Measurements from ENCODE around the gene PRKCA.
"Not testable (repeated sequence)": the region's sequence is repeated elsewhere in the genome, so short reads cannot be mapped to it uniquely, and the experiment has no call there.

PRKCA gene

GRCh38 chr17:66331038-66331816 is 28.8 kb downstream of the PRKCA start:
- no peak overlapping the region for H3K4me2 ChIP-seq (ENCODE audit: low read length)
- no peak overlapping the region for H3K9ac ChIP-seq (ENCODE audit: low read depth, low read length)
- no peak overlapping the region for H3K4me3 ChIP-seq (ENCODE audit: low read length)
- H3K27me3 ChIP-seq (ENCODE audit: control insufficient read depth, insufficient read depth, low read length), result no peaks in the 10 kb centered on the region
- no peaks in the 10 kb centered on the region for H3K9me3 ChIP-seq (replicated peaks; ENCODE audit: low read length)
- H3K36me3 ChIP-seq (ENCODE audit: insufficient read depth, low read length), result peaks cover 10% of the 10 kb centered on the region
- no peaks in the 10 kb centered on the region for H3K4me1 ChIP-seq (ENCODE audit: control insufficient read depth, insufficient read depth, low read length)

- Histone ChIP-seq H3K36me3 (ENCODE audit: insufficient read depth, low read length) (no peaks in the 10 kb centered on the region), H3K4me1 (ENCODE audit: control insufficient read depth, insufficient read depth, low read length) (peaks cover 9% of the 10 kb centered on the region), H3K4me2 (ENCODE audit: low read length) (no peak overlapping the region), H3K9ac (ENCODE audit: low read depth, low read length) (no peak overlapping the region), H3K27me3 (ENCODE audit: control insufficient read depth, insufficient read depth, low read length) (no peaks in the 10 kb centered on the region), H3K4me3 (ENCODE audit: low read length) (no peak overlapping the region), H3K9me3 (replicated peaks; ENCODE audit: low read length) (no peaks in the 10 kb centered on the region)
Observed at GRCh38 chr17:66335797-66336196, 33.4 kb downstream of the PRKCA start.

- H3K9me3 ChIP-seq (replicated peaks; ENCODE audit: low read length), result no peaks in the 10 kb centered on the region
- H3K36me3 ChIP-seq (ENCODE audit: insufficient read depth, low read length), result no peaks in the 10 kb centered on the region
- H3K4me3 ChIP-seq (ENCODE audit: low read length), result no peak overlapping the region
- no peak overlapping the region for H3K9ac ChIP-seq (ENCODE audit: low read depth, low read length)
- peaks cover 10% of the 10 kb centered on the region for H3K4me1 ChIP-seq (ENCODE audit: control insufficient read depth, insufficient read depth, low read length)
- no peak overlapping the region for H3K4me2 ChIP-seq (ENCODE audit: low read length)
- H3K27me3 ChIP-seq (ENCODE audit: control insufficient read depth, insufficient read depth, low read length), result no peaks in the 10 kb centered on the region
Observed at GRCh38 chr17:66337268-66337667, 34.9 kb downstream of the PRKCA start.

GRCh38 chr17:66337866-66338485 is 35.6 kb downstream of the PRKCA start:
- Histone ChIP-seq H3K36me3 (ENCODE audit: insufficient read depth, low read length) (no peaks in the 10 kb centered on the region), H3K4me2 (ENCODE audit: low read length) (no peak overlapping the region), H3K27me3 (ENCODE audit: control insufficient read depth, insufficient read depth, low read length) (no peaks in the 10 kb centered on the region), H3K4me3 (ENCODE audit: low read length) (no peak overlapping the region), H3K9me3 (replicated peaks; ENCODE audit: low read length) (no peaks in the 10 kb centered on the region), H3K9ac (ENCODE audit: low read depth, low read length) (no peak overlapping the region), H3K4me1 (ENCODE audit: control insufficient read depth, insufficient read depth, low read length) (peaks cover 10% of the 10 kb centered on the region)

- Histone ChIP-seq H3K4me3 (ENCODE audit: low read length) (no peak overlapping the region), H3K9me3 (replicated peaks; ENCODE audit: low read length) (no peaks in the 10 kb centered on the region), H3K9ac (ENCODE audit: low read depth, low read length) (no peak overlapping the region), H3K4me1 (ENCODE audit: control insufficient read depth, insufficient read depth, low read length) (peaks cover 10% of the 10 kb centered on the region), H3K4me2 (ENCODE audit: low read length) (no peak overlapping the region), H3K27me3 (ENCODE audit: control insufficient read depth, insufficient read depth, low read length) (no peaks in the 10 kb centered on the region), H3K36me3 (ENCODE audit: insufficient read depth, low read length) (no peaks in the 10 kb centered on the region)
Observed at GRCh38 chr17:66338937-66339336, 36.5 kb downstream of the PRKCA start.

- peaks cover 10% of the 10 kb centered on the region for H3K4me1 ChIP-seq (ENCODE audit: control insufficient read depth, insufficient read depth, low read length)
- H3K27me3 ChIP-seq (ENCODE audit: control insufficient read depth, insufficient read depth, low read length), result no peaks in the 10 kb centered on the region
- no peak overlapping the region for H3K4me3 ChIP-seq (ENCODE audit: low read length)
- H3K9ac ChIP-seq (ENCODE audit: low read depth, low read length), result no peak overlapping the region
- H3K9me3 ChIP-seq (replicated peaks; ENCODE audit: low read length), result no peaks in the 10 kb centered on the region
- H3K36me3 ChIP-seq (ENCODE audit: insufficient read depth, low read length), result no peaks in the 10 kb centered on the region
- H3K4me2 ChIP-seq (ENCODE audit: low read length), result peak overlapping the region; percentile 13
Observed at GRCh38 chr17:66339561-66339960, 37.1 kb downstream of the PRKCA start.

- Histone ChIP-seq H3K4me1 (ENCODE audit: control insufficient read depth, insufficient read depth, low read length) (peaks cover 10% of the 10 kb centered on the region), H3K4me2 (ENCODE audit: low read length) (no peak overlapping the region), H3K9ac (ENCODE audit: low read depth, low read length) (no peak overlapping the region), H3K4me3 (ENCODE audit: low read length) (no peak overlapping the region), H3K9me3 (replicated peaks; ENCODE audit: low read length) (no peaks in the 10 kb centered on the region), H3K36me3 (ENCODE audit: insufficient read depth, low read length) (no peaks in the 10 kb centered on the region), H3K27me3 (ENCODE audit: control insufficient read depth, insufficient read depth, low read length) (no peaks in the 10 kb centered on the region)
Observed at GRCh38 chr17:66340720-66341119, 38.3 kb downstream of the PRKCA start.

GRCh38 chr17:66341462-66341861 is 39.0 kb downstream of the PRKCA start:
- no peak overlapping the region for H3K9ac ChIP-seq (ENCODE audit: low read depth, low read length)
- no peaks in the 10 kb centered on the region for H3K27me3 ChIP-seq (ENCODE audit: control insufficient read depth, insufficient read depth, low read length)
- no peaks in the 10 kb centered on the region for H3K36me3 ChIP-seq (ENCODE audit: insufficient read depth, low read length)
- H3K4me1 ChIP-seq (ENCODE audit: control insufficient read depth, insufficient read depth, low read length), result peaks cover 10% of the 10 kb centered on the region
- no peak overlapping the region for H3K4me3 ChIP-seq (ENCODE audit: low read length)
- no peaks in the 10 kb centered on the region for H3K9me3 ChIP-seq (replicated peaks; ENCODE audit: low read length)
- H3K4me2 ChIP-seq (ENCODE audit: low read length), result no peak overlapping the region

- H3K27me3 ChIP-seq (ENCODE audit: control insufficient read depth, insufficient read depth, low read length); H3K36me3 ChIP-seq (ENCODE audit: insufficient read depth, low read length); H3K4me3 ChIP-seq (ENCODE audit: low read length); H3K4me2 ChIP-seq (ENCODE audit: low read length); H3K9ac ChIP-seq (ENCODE audit: low read depth, low read length); H3K9me3 ChIP-seq (replicated peaks; ENCODE audit: low read length): not testable (repeated sequence)
- H3K4me1 ChIP-seq (ENCODE audit: control insufficient read depth, insufficient read depth, low read length), result peaks cover 10% of the 10 kb centered on the region
Observed at GRCh38 chr17:66342263-66342662, 39.9 kb downstream of the PRKCA start.

- no peaks in the 10 kb centered on the region for H3K36me3 ChIP-seq (ENCODE audit: insufficient read depth, low read length)
- H3K9me3 ChIP-seq (replicated peaks; ENCODE audit: low read length), result no peaks in the 10 kb centered on the region
- no peaks in the 10 kb centered on the region for H3K27me3 ChIP-seq (ENCODE audit: control insufficient read depth, insufficient read depth, low read length)
- no peak overlapping the region for H3K4me2 ChIP-seq (ENCODE audit: low read length)
- H3K9ac ChIP-seq (ENCODE audit: low read depth, low read length), result no peak overlapping the region
- no peak overlapping the region for H3K4me3 ChIP-seq (ENCODE audit: low read length)
- peaks cover 22% of the 10 kb centered on the region for H3K4me1 ChIP-seq (ENCODE audit: control insufficient read depth, insufficient read depth, low read length)
Observed at GRCh38 chr17:66343531-66344078, 41.2 kb downstream of the PRKCA start.

GRCh38 chr17:66344473-66344872 is 42.1 kb downstream of the PRKCA start:
- Histone ChIP-seq H3K4me3 (ENCODE audit: low read length) (no peak overlapping the region), H3K4me1 (ENCODE audit: control insufficient read depth, insufficient read depth, low read length) (peaks cover 31% of the 10 kb centered on the region), H3K9ac (ENCODE audit: low read depth, low read length) (no peak overlapping the region), H3K9me3 (replicated peaks; ENCODE audit: low read length) (no peaks in the 10 kb centered on the region), H3K36me3 (ENCODE audit: insufficient read depth, low read length) (no peaks in the 10 kb centered on the region), H3K4me2 (ENCODE audit: low read length) (no peak overlapping the region), H3K27me3 (ENCODE audit: control insufficient read depth, insufficient read depth, low read length) (no peaks in the 10 kb centered on the region)

GRCh38 chr17:66345264-66345663 is 42.9 kb downstream of the PRKCA start:
- no peak overlapping the region for H3K9ac ChIP-seq (ENCODE audit: low read depth, low read length)
- no peaks in the 10 kb centered on the region for H3K9me3 ChIP-seq (replicated peaks; ENCODE audit: low read length)
- H3K4me1 ChIP-seq (ENCODE audit: control insufficient read depth, insufficient read depth, low read length), result peaks cover 31% of the 10 kb centered on the region
- H3K4me3 ChIP-seq (ENCODE audit: low read length), result no peak overlapping the region
- no peaks in the 10 kb centered on the region for H3K36me3 ChIP-seq (ENCODE audit: insufficient read depth, low read length)
- no peak overlapping the region for H3K4me2 ChIP-seq (ENCODE audit: low read length)
- H3K27me3 ChIP-seq (ENCODE audit: control insufficient read depth, insufficient read depth, low read length), result no peaks in the 10 kb centered on the region
